ENCODE measurements around the gene ZNF439. TPM values are rescaled to one million over a fixed set of nuclear protein-coding genes. Genes with fewer than 3 reads are reported as not detected.
"Not testable (repeated sequence)": the region's sequence is repeated elsewhere in the genome, so short reads cannot be mapped to it uniquely, and the experiment has no call there.

The ZNF439 gene
- 3.4 TPM for total RNA-seq
- long read RNA-seq, partial matches to known transcripts: 0 of 1 reads
- long read RNA-seq, other reads (novel, unspliced or antisense): 1 of 1 reads

DNA sequence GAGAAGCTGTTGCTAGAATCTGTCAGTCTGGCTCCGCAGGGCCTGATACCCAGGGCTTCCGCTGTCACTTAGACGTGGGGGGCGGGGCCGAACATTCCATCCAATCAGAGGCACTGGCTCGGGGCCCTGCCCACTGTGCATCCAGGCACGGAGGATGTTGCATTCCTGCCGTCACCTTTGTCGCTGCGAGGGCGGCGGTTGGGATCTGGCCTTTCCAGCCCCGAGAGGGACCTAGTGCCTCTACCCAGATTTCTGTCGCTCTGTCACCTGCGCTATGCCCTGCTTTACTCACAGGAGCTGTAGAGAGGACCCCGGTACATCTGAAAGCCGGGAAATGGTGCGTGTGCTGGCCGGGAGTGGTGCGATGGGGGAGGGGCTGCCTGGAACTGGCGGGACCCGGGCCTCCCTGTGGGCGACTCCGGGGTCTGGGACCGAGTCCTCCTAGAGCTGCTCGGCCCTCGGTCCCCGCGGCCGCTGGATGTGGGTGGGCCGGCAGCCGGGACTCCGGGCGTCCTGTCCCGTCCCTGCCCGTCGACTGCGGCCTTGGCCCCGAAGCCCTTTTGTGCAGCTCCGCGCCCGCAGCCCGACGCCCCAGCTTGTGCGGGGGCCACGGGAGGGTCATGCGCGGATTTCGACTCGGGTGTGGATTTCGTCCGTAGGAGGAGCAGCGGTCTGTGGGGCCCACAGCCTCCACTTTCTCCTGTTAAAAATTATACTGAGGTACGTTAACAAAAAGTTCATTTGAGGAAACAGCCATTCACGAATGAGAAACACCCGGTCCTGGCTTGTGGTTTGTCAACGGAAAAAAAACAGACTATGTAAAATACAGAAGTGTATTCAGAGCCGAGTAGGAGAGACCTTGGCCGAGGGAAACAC lies at the start of gene ZNF439:
Gene ZNF439 (plus strand): TSS at position 133 of the 876 bp plus-strand sequence. CDS start 142 bp downstream, at position 275.
- peak; percentile 100 for ATAC-seq

DNA sequence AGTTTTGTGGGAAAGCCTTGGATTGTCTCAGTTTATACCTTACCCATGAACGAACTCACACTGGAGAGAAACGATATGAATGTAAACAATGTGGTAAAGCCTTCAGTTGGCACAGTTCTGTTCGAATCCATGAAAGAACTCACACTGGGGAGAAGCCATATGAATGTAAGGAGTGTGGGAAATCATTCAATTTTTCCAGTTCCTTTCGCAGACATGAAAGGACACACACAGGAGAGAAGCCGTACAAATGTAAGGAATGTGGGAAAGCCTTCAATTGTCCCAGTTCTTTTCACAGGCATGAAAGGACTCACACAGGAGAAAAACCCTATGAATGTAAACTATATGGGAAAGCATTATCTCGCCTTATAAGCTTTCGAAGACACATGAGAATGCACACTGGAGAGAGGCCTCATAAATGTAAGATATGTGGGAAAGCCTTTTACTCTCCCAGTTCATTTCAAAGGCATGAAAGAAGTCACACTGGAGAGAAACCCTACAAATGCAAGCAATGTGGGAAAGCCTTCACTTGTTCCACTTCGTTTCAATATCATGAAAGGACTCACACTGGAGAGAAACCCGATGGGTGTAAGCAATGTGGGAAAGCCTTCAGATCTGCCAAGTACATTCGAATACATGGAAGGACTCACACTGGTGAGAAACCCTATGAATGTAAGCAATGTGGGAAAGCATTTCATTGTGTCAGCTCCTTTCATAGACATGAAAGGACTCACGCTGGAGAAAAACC lies 42.0 kb upstream of the ZNF439 start:
- DNase-seq (ENCODE audit: missing footprints) (no peak), ATAC-seq (no peak)
- intact Hi-C loops (cut with DNase I): no loop called here

More for the DNA sequence above, at the start of gene ZNF439:
- peak; percentile 96 for DNase-seq (ENCODE audit: missing footprints)
- intact Hi-C loops (cut with DNase I): no loop called here

- intact Hi-C loops (cut with DNase I): no loop called here
- no peak for ATAC-seq
- no peak for DNase-seq (ENCODE audit: missing footprints)
Measured at GRCh38 chr19:11807099-11807380, 41.5 kb upstream of the ZNF439 start.

DNA sequence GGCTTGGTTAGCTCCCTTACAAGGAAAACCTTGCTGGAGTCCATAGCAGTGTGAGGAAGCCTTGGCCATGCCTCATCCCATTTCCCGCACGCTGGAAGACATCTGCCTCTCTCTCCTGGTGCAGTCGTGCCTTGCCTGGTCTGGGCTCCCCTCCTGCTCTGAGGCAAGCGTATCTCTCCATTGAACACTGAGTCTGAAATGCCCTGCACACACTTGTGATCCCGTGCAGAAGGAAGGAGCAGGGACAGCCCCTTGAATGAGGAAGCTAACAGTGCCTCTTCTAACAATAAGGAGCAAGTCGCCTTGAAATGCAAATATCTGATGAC lies 34.9 kb upstream of the ZNF439 start:
- intact Hi-C loops (cut with DNase I): loop anchor here (2.0 kb wide), 1 partner anchor 15 kb away; the partner anchor contains the start of gene ZNF491
- ATAC-seq (peak; percentile 32), DNase-seq (ENCODE audit: missing footprints) (no peak)

GRCh38 chr19:11814029-11814699 lies 34.4 kb upstream of the ZNF439 start, which contains the start of gene ZNF440:
Gene ZNF440, plus strand, starts transcription at chr19:11814273. Its CDS starts 175 bp downstream, at chr19:11814448.
- intact Hi-C loops (cut with DNase I): no loop called here
- ATAC-seq: peak; percentile 100
- DNase-seq (ENCODE audit: missing footprints): peak; percentile 97

DNA sequence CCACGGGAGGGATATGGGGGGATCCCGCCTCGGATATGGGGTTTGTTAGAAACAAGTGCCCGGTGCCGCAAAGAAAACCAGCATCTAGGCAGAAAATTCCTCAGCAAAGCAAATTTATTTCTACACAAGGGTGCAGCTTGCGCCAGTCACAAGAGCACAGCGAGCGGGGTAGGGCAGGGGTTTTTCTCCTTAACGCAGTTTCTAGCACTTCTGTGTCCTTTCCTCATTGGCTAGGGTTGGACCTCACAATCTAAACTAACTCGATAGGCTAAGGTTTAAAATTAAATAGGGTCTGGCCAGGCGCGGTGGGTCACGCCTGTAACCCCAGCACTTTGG lies 33.9 kb upstream of the ZNF439 start:
- no peak for ATAC-seq

DNA sequence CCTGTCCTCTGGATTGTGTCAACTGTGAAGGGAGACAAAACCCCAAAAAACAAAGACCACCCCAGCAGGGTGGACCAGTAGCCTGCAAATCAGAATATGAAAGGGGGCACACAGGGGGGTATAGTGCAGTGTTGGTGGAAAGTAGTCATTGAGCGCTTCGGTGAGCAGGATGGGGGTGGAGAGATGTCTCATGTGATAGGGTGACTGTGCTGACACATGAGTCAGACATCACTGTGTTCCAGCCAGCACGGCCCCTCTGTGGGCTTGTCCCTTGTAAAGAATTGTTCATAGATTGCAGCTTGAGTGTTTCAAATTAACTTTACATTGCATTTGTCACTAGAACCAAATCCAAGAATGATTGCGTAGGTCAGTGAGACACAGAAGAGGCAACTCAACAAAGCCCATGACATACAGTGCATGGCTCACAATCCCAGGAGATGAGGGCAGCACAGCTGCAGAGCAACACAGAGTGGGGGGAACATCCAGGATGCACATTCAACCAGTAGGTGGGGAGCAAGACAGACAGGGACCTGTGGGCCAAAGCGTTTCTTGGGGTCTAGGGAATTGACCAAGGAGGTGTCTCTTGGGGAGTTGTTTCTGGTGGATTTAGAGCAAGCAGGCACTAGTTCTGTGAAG lies 26.9 kb upstream of the ZNF439 start:
- DNase-seq (ENCODE audit: missing footprints) (no peak), ATAC-seq (no peak)
- intact Hi-C loops (cut with DNase I): no loop called here

More for the DNA sequence above, 33.9 kb upstream of the ZNF439 start:
- intact Hi-C loops (cut with DNase I): no loop called here
- DNase-seq (ENCODE audit: missing footprints): no peak

DNA sequence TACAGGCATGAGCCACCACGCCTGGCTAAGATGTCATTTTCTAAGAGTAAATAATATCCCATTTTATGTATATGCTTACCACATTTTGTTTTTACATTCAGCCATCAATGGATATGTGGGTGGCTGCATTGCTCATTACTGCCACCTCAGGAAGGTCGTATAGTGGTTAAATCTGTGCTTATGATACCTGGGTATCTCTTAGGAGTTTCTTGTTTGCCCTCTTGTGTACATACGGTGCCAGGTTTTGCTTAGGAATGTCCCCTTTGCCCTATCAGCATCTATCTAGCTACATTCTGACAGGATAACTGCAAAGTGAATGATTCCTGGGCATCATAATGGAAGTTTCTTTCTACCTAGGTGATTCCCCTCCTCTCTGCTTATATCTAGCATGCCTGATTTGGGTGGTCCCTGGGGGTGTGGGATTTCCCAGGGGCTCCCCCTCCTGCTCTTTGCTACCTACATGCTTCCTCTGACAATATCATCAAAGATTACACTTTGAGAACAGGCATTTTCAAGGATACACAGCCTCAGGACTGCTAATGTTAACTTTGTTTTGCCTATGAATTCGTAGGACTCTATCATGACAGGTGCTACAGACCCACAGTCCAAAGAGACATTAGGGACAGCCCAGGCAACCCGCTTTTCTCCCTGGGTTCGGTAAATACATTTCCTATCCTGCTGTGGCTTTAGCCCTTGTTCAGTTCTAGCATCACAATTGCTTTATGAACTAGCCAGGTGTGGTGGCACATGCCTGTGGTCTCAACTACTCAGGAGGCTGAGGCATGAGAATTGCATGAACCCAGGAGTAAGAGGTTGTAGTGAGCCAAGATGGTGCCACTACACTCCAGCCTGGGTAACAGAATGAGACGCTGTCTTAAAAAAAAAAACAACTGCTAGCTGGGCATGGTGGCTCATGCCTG lies 19.3 kb upstream of the ZNF439 start:
- ATAC-seq; DNase-seq (ENCODE audit: missing footprints); intact Hi-C loops (cut with DNase I): not testable (repeated sequence)

DNA sequence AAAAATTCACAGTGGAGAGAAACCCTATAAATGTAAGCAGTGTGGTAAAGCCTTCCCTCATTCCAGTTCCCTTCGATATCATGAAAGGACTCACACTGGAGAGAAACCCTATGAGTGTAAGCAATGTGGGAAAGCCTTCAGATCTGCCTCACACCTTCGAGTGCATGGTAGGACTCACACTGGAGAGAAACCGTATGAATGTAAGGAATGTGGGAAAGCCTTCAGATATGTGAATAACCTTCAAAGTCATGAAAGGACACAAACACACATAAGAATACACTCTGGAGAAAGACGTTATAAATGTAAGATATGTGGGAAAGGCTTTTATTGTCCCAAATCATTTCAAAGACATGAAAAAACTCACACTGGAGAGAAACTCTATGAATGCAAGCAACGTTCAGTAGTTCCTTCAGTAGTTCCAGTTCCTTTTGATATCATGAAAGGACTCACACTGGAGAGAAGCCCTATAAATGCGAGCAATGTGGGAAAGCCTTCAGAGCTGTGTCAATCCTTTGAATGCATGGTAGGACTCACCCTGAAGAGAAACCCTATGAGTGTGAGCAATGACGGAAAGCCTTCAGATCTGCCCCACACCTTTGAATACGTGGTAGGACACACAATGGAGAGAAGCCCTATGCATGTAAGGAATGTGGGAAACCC lies 16.1 kb upstream of the ZNF439 start:
- intact Hi-C loops (cut with DNase I): no loop called here
- DNase-seq (ENCODE audit: missing footprints): no peak
- no peak for ATAC-seq

- intact Hi-C loops (cut with DNase I): no loop called here
- DNase-seq (ENCODE audit: missing footprints) (no peak), ATAC-seq (no peak)
Measured at GRCh38 chr19:11833541-11833940, 15.0 kb upstream of the ZNF439 start.

DNA sequence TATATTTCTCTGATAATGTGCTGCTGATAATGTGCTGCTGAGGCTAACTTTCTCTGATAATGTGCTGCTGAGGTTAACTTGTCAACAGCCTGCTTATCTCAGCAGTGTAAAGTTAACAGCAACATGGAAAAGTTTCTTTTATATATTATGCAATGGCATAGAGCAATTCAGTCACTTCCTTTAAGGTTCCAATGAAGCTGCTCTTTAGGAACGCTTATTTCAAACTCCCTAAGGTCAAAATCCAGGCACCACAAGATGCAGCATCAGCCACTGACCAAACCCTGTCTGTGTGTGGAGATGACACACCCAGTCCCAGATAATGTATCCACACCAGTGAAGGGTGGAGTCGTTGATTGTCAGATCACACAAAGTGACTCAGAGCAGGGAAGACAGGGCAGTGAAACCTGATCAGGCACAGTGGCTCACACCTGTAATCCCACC lies 12.9 kb upstream of the ZNF439 start:
- ATAC-seq; intact Hi-C loops (cut with DNase I); DNase-seq (ENCODE audit: missing footprints): not testable (repeated sequence)

GRCh38 chr19:11843722-11844121 lies 4.8 kb upstream of the ZNF439 start:
- ATAC-seq: no peak
- DNase-seq (ENCODE audit: missing footprints): no peak
- intact Hi-C loops (cut with DNase I): no loop called here

- ATAC-seq; DNase-seq (ENCODE audit: missing footprints); intact Hi-C loops (cut with DNase I): not testable (repeated sequence)
Measured at GRCh38 chr19:11847615-11848014, 911 bp upstream of the ZNF439 start.

- no peak for DNase-seq (ENCODE audit: missing footprints)
- no peak for ATAC-seq
- intact Hi-C loops (cut with DNase I): no loop called here
Measured at GRCh38 chr19:11848200-11848593, 329 bp upstream of the ZNF439 start.

GRCh38 chr19:11850289-11850688 lies 1.8 kb downstream of the ZNF439 start:
- ATAC-seq; intact Hi-C loops (cut with DNase I); DNase-seq (ENCODE audit: missing footprints): not testable (repeated sequence)

DNA sequence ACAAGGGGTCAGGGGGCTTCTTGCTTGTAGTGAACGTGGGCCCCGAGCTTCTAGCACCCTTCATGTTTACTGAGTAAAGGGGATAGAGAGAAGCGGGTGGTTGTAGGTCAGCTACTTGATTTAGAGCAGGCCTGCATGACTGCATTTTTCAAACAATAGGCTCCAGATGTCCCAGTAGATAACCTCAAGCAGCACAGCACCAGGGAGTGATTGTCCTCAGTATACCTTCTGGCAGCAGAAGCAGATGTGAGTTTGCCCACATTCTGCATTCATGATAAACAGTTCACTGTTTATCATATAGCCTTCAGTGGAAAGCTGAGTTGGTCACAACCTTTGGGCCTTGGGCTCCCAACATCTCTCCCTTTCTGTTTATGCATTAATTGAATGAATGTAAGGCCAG lies 4.8 kb downstream of the ZNF439 start:
- no peak for DNase-seq (ENCODE audit: missing footprints)
- intact Hi-C loops (cut with DNase I): no loop called here
- no peak for ATAC-seq

- intact Hi-C loops (cut with DNase I): no loop called here
- no peak for DNase-seq (ENCODE audit: missing footprints)
- no peak for ATAC-seq
Measured at GRCh38 chr19:11856596-11857250, 8.2 kb downstream of the ZNF439 start.
